Left ventricle myocardium superior (tissue), 1 donor: ENCODE data around the gene ACKR2. TPM values are rescaled to one million over a fixed set of nuclear protein-coding genes. Genes with fewer than 3 reads are reported as not detected.

ENCODE experiments used
- ATAC-seq: fragments of 200-7000 bp; cut with Tn5 transposase; one replicate; pipeline ENCODE4 v1.9.1; 2020; ENCODE audit warnings: mild to moderate bottlenecking, moderate library complexity
- DNase-seq: peaks from one replicate; pipeline ENCODE4 v3.0.0-alpha.2; 2020
- intact Hi-C: fragments of 100-400 bp; cut with micrococcal nuclease; formaldehyde crosslinking; loops from one replicate; pipeline ENCODE4 v1.11.0; 2022
- total RNA-seq: library from RNA; stranded (reverse); fragmentation: NEBNext Ultra II Directional; extraction: Animal tissue kit (Norgen Biotek cat#: 25700); gene quantifications from one replicate; pipeline ENCODE4 v1.2.1, GENCODE V29; 2021
- donor health status: DM: no; HTN: yes; CAD: no; lungs with severe emphysema.

The ACKR2 gene
- total RNA-seq, 1 donor from 2014 or later = 0.92 TPM

DNA sequence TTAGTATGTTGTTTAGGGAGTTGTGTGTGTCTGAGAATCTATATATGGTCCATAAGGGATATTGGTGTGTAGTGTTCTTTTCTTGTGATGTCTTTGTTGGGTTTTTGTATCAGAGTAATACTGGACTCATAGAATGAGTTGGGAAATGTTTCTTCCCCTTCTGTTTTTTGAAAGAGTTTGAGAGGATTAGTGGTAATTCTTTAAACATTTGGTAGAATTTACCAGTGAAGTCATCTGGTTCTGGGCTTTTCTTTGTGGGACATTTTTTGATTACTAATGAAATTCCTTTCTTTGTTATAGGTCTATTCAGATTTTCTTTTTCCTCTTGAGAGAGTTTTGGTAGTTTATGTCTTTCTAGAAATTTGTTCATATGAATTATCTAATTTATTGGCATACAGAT is 16.9 kb downstream of the ACKR2 start:
- intact Hi-C loops = no loop called here
- DNase-seq = no peak
- no peak for ATAC-seq

DNA sequence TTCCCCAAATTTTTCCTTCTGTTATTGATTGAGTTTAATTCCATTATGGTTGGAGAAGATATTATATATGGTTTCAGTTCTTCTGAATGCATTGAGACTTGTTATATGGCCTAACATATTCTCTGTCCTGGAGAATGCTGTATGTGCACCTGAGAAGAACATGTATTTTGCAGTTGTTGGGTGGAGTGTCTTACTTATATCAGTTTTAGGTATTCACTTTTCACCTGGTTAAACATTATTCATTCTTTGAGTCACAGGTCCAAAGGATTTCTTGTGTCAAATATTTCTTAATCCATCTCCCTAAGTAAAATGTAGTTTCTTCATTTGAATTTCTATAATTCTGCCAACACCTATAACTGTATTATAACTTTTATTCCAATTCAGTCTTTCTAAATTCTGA is 17.8 kb downstream of the ACKR2 start:
- intact Hi-C loops = no loop called here
- no peak for DNase-seq
- ATAC-seq = no peak

DNA sequence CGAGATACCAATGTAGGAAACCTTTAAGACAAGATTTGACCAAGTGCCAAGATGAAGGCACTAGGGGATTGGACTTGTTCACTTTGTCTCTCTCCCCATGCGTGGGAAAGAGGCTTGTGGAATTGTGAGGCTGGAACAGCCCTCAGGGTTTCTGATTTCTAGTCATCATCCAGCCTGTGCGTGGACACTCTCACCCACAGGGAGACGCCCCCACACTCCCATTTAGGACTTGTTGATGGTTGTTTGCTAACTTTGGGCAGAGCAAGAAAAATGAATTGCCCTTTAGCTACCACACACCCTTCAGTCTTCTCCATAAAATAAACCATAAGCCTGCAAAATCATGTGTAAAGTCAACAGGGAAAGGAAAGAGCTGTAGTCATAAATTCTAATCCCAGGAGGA is 18.4 kb downstream of the ACKR2 start:
- intact Hi-C loops = no loop called here
- ATAC-seq (no peak), DNase-seq (no peak)

DNA sequence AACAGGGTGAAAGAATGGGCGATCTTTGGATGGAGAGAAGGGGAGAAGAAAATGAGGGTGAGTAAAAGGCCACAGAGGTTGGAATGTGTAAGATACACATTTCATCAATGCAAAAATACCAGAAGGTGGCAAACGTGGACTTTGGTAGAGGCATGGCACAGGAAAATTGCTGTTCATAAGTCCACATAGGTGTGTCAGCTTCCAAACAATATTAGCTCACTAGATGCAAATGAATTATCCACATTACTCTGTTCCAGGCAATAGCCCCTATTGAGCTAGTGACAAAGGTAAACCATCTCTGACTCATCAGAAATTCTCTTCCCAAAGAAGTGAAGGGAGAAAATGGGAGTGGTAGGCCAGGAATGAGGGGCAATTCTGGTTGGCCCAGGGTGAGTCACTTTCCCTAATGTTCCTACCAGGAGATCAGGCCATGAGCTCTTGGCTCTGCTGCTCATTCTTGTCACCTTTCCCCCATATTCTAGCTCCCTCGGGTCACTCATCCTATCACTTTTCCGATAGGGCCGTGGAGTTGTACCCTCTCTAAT is 19.9 kb downstream of the ACKR2 start:
- no peak for DNase-seq
- intact Hi-C loops = no loop called here
- ATAC-seq = no peak

DNA sequence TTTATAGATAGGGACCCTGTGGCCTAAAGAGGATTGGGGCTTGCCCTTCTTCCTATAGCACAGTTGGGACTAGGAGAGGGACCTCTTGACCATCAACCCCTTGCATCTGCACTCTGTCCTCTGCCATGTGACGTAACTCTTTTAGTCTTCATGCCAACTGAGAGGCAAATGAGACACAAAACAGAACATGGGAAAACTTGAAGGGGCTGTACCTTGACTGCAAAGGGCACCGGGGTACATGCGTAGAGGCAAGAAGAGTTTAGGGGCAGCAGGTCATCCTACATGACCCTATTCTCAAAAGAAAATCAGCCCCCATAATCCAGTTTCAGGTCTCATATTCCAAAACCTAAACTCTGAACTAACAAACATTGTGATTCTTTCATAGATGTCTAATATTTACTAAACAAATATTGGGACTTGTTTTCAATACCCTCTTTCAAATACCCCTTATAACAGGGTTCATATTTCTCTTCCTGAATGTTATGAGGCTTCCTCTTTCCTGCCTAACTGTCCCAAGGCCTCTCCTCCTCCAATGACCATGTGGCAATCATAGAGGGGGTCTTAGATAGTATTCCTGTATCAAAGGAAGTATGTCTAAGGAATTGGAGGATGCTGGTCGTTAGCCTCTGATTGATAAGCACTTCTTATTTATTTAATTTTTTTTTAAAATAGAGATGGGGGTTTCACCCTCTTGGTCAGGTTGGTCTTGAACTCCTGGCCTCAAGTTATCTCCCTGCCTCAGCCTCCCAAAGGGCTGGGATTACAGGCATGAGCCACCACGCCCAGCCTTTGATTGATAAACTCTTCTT is 20.6 kb downstream of the ACKR2 start:
- ATAC-seq (no peak), DNase-seq (no peak)
- intact Hi-C loops = no loop called here

DNA sequence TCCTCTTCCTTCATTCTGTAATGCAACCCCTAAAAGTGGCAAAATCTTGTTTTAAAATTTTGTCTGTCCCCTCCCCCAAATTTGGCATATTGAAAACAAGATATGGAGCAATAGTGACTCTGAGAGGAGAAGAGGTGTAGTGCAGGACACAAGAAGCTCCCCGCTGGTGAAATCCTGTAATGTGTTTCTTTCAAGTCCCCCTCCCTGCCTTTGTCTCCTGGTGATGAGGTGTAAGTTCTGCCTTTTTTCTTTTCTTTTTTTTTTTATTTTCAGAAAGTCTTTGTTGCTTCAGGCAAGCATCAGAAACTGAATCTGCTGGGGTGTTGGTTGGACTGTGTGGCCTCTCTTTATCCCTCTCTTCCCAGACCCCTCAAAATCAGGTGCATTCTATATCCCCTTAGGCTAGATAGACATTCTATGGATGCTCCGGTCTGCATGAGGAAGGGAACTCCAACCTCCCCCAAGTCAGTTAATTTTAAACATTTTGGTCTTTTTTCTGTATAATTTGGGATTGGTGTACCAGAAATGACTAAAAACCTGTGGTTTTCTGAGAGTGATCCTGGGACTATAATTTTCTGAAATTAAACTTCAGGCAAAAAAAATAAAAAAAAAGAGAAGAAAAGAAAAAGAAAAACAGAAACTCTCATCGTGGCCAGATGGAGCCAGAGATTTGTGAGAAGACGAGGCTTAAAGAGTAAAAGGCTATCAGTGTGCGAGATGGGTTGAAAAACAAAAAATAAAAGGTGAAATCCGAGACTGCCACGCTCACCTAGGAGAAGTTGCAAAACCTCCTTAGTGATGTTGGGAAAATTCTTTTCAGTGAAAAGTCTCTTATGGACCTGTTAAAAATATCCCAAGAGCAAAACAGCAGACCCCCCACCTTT is 21.4 kb downstream of the ACKR2 start:
- ATAC-seq (peak; percentile 36), DNase-seq (no peak)
- intact Hi-C loops = no loop called here

DNA sequence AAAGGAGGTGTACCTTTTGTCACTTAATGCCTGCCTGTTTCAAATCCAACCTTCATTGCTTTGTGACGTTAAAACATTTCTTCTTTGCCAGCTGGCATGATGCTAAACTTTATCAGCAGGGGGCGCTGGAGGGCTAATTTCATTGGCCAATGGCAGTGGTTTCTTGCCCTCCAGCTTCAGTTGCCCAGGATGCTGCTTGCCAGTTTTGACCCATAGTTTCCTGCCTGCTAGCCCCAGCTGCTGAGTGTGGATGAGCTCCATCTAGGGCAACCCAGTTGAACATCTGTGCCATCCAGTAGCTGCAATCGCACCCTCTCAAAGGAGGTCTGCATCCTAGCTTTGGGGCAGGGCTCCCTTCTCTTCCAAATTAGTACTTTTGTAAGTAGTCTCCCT is 22.1 kb downstream of the ACKR2 start:
- DNase-seq (peak; percentile 65), ATAC-seq (peak; percentile 63)
- intact Hi-C loops = no loop called here

DNA sequence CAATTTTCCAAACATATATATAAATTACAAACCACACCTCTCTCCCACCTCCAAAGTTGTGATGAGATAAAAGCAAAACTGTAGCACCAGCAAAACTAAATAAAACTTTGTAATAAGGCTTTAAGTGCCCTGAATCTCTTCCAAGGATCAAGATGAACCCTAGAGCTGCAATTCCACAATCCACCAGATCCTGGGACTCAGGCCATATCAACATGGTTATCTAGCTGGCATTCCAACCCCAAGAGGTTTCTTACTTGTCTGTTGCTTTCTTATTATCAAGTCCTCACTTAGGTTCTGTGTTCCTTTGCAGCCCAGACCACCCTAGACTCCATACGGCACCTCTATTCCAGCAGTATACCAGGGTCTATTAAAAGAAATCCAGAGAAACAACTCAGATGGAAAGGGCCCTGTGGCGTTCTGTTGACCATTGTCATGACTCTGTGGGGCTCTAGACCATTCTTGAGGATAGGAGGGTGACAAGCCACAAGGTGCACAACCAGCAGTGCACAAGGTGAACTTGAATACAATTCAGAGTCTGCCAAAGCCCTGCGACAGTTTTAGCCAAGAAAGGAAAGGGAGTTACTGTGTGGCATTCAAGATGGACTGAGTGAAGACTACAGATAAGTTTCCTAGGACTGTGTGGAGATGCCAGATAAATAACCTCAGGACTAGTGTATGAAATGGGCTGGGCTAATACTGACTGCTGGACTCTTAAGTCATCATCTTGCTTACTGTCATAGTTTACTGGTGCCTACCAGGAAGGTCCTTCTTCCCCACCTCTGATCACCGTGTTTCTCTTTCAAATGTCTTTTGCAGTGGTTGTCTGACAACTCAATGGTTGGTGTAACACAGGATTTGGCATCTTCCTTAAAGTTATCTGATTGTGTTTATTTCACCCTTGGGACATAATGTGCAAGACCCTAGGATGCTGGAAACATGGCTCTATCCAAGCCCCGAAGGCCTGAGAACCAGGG is 27.2 kb downstream of the ACKR2 start:
- no peak for DNase-seq

DNA sequence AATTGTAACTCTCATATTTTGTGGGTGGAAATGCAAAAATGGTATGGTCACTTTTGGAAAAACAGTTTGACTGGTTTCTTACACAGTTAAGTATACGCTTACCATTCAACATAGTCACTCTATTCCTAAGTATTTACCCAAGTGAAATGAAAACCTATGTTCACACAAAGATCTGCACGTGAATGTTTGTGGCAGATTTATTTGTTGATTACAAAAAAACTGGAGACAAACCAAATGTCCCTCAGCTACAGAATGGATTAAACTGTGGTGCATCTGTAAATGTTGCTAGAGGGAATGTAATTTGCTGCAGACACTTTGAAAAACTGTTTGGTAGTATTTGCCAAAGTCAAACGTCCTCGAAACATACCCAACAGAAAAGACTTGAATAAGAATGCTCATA is 29.3 kb downstream of the ACKR2 start:
- DNase-seq = no peak
- ATAC-seq = no peak
- intact Hi-C loops = loop anchor here (5.0 kb wide), 2 partner anchors 39 to 61 kb away; partner anchors contain the start of gene CYP8B1

More for the DNA sequence above, 27.2 kb downstream of the ACKR2 start:
- ATAC-seq = no peak
- intact Hi-C loops = loop anchor here (5.0 kb wide), 2 partner anchors 41 to 59 kb away; partner anchors contain the start of gene CYP8B1

DNA sequence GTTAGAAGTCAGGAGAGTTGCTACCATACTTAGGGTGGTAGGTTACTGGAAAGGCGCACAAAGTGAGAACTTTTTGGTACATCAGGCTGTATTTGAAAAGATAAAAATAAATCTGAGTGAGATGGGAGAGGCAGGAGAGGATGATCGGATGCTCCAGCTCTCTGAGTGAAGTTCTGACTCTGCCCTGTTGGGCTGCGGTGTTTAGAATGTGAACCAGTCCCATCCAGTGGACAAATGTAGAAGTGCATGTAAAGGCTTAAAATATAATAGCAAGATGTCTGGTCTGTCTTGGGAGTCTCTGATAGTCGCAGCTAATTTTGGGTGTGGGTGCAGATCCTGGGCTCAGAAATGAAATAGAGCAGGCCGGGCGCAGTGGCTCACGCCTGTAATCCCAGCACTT is 30.4 kb downstream of the ACKR2 start:
- peak; percentile 36 for DNase-seq
- intact Hi-C loops = loop anchor here (5.0 kb wide), 2 partner anchors 38 to 62 kb away; partner anchors contain the start of gene CYP8B1
- ATAC-seq = peak; percentile 85

DNA sequence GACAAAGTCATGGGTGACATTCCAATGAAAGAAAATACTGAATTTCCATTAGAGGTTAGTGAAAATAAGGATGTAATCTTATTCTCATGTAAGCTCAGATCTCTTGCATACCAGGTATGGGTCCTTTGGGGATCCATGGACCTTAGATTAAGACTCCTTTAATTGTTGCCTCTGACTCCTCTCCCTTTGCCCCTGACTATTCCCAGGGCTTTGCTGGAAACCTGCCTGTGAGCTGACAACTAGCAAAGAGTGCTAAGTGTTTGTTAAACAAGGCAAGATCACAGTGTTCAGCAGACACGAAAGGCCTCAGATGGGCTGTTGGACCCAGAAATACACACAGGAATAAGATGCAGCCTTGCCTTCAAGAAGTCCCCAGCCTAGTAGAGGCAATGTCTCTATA is 32.1 kb downstream of the ACKR2 start:
- ATAC-seq (no peak), DNase-seq (no peak)
- intact Hi-C loops = no loop called here

DNA sequence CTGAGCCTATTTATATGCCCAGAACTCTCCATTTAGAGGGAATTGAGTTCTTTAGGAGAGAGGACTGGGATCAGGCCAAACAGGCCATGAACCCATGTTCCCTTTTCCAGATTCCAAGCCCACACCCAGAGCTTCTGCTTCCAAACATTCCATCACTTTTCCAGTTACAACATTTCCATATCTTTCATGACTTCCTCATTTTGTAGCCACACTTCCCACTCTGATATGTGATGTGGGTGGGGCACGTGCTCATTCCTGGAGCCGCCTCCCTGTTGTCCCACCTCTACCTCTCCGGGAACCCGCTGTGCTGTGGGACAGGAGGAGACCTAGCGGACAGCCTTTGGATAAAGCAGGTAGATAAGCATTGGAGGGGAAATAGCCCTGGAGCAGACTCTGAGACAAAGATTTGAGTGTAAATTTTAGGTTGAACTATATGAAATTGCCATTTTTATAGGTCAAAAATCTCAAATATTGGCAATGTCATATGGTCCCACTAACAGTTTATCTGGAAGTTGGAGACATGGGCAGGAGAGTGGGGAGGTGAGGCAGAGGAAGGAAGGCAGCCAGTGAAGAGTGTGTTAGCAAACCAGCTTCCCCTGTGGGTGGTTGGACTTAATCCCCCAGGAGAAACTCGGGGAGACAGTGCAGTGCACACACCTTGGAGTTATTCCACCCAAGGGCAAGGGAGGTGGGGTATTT is 34.6 kb downstream of the ACKR2 start:
- DNase-seq (peak; percentile 35), ATAC-seq (peak; percentile 55)
- intact Hi-C loops = no loop called here

DNA sequence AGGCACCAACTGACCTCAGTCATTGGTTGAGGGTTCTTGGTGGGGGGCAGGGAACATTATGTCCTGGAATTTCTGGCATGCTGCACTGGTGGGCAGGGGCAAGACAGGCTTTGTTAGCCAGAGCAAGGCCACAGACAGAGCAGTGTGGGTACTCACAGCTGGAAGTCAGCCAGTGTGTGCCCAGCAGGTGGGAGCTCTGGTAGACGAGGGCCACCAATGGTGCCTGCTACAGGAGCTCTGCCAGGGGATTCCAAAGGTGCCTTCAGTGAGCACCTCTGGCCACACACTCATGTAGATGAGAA is 35.1 kb downstream of the ACKR2 start:
- ATAC-seq (no peak), DNase-seq (no peak)
- intact Hi-C loops = no loop called here

DNA sequence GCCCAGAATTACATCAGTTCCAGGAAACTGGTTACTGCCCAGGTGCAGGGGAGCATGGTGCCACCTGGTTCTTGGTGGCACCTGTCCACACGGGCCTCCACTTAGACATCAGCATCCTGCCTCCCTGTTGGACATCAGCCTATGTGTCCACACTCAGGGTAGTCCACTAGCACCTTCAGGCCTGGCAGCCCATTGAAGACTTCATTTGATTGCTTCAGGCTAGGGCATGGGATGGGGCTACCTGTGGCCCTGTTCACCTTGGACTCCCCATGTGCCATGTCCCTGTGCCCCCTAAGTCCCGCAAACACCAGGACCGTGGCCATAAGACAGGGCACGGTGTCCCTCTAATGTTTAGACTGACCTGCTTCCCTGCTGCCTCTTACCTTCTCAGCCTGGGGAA is 35.6 kb downstream of the ACKR2 start:
- intact Hi-C loops = no loop called here
- ATAC-seq = no peak
- no peak for DNase-seq

DNA sequence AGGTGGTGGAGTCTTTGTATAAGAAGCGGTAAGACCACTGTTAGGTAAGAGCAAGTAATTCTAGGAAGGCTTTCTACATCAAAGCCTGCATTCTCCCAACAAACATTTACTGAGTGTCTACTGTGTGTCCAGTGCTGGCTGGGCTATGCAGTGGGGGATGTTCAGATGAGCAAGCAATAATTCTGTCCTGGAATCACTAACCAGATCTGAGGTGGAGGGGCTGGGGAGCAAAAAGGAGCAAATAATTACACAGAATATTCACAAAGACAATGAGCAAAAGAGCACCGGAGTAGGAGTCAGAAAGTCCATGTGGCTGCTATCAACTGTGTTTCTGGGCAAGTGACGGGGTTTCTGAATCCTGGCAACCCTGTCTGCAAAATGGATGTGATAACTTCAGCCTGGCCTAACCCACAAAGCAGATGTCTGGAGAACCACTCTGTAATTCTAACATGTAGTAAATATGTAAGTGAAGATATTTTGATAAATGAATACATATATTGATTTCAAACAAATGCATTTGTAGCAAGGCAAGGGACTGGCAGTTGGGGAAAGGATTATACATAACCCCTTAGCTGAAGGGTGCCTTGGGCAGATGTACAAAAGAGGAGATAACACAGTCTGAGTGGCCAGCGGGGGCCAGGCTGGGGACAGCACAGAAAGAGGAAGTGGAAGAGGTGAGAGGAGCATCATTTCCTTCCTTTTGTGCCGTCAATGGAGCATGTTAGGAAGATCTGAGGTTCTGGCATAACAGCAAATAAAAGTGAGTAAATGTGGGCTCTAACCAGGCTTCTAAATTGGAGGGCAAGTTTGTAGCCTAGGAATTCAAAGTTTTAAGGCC is 37.7 kb downstream of the ACKR2 start:
- intact Hi-C loops = no loop called here
- DNase-seq (peak; percentile 51), ATAC-seq (peak; percentile 35)

DNA sequence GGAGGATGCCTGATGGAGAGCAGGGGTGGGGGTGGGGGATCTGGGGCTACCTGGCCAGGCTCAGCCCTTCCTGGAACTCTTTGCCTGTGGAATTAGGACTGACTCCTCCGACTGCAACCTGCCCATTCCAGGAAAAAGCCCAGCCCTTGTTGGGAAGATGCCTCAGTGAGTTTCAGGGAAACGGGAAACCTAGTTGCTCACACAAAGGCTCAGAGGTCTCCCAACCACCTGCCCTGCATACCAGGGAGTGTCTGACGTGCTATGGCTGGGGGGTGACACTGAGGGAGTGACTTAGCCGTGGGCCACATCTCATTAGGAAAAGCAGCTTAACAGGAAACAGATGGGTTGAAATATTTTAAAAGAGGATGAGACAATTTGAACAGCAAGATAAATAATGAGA is 38.5 kb downstream of the ACKR2 start:
- ATAC-seq (no peak), DNase-seq (no peak)
- intact Hi-C loops = no loop called here

DNA sequence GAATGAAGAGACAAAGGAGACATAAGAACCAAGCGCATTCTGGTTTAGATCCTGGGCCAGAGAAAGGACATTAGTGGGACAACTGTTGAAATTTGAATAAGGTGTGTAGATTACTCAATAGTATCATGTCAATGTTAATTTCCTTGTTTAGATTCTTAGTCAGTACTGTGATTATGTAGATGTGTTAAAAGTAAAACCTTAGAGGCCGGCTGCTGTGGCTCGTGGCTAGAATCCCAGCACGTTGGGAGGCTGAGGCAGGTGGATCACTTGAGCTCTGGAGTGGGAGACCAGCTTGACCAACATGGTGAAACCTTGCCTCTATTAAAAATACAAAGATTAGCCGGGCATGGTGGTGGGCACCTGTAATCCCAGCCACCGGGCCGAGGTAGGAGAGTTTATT is 39.8 kb downstream of the ACKR2 start:
- ATAC-seq (no peak), DNase-seq (no peak)
- intact Hi-C loops = no loop called here

DNA sequence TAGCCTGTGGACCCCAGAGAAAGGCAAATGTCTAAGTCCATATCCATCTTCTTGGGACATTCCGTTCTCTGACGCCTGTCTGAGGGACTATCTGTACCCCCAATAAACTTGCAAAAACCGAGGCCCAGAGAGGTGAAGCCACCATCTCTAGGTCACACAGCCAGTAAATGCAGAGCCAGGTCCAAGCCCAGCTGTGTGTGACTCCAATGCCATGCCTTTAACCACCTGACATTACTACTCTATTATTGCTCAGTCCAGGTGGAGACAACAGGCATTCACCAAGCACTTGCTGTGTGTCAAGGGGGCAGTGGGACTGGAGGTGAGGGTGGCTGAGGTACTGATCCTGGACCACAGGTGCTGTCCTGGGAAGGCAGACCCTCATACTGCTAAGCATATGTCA is 41.0 kb downstream of the ACKR2 start:
- ATAC-seq (no peak), DNase-seq (no peak)
- intact Hi-C loops = no loop called here
